Prostate gland (tissue), 2 donors: ENCODE data around the gene PYDC1. TPM values are rescaled to one million over a fixed set of nuclear protein-coding genes. Genes with fewer than 3 reads are reported as not detected.
"Not testable (repeated sequence)": the region's sequence is repeated elsewhere in the genome, so short reads cannot be mapped to it uniquely, and the experiment has no call there.

Source experiments
- DNase-seq: peaks from one replicate; pipeline ENCODE4 v3.0.0-alpha.2; 2019; ENCODE audit warnings: low spot score
- H3K27ac ChIP-seq, 2 donors: fragments of 200-600 bp; sonication (generic); 2 replicates each; pipeline ENCODE4 v1.5.1; 2017 to 2019
- H3K27me3 ChIP-seq: fragments of 200-600 bp; sonication (generic); replicated peaks from 2 replicates; pipeline ENCODE4 v1.5.1; 2019; ENCODE audit not compliant: insufficient read depth
- H3K36me3 ChIP-seq, 2 donors: fragments of 200-600 bp; sonication (generic); 1 replicate in 1 of 2; 2 replicates in 1 of 2; pipeline versions ENCODE4 v1.5.1 to v1.8.1; 2017 to 2019
- H3K4me1 ChIP-seq: fragments of 200-600 bp; sonication (generic); replicated peaks from 2 replicates; pipeline ENCODE4 v1.5.1; 2019
- H3K4me3 ChIP-seq, 2 donors: fragments of 200-600 bp; sonication (generic); 2 replicates each; pipeline ENCODE4 v1.5.1; 2017 to 2019
- H3K9me3 ChIP-seq: fragments of 200-600 bp; sonication (generic); 2 replicates; pipeline ENCODE4 v1.5.1; 2017
- POLR2A ChIP-seq: fragments of 450-650 bp; IDR thresholded peaks from one replicate; pipeline ENCODE4 v1.6.1; 2016; ENCODE audit warnings: antibody characterized with exemption, mild to moderate bottlenecking
- POLR2AphosphoS5 ChIP-seq: sonication (generic); formaldehyde crosslinking; IDR thresholded peaks from one replicate; pipeline ENCODE4 v1.6.1; 2017; ENCODE audit warnings: antibody characterized with exemption
- WGBS: methylation state at CpG from one replicate; pipeline ENCODE4 v1.1.5; 2018; 5-methylcytosine and 5-hydroxymethylcytosine counted together
- intact Hi-C: fragments of 100-400 bp; cut with DNase I; formaldehyde crosslinking; loops from one replicate; pipeline ENCODE4 v1.14.2; 2022
- total RNA-seq, 2 donors: library from RNA; depleted of rRNA; stranded (reverse); fragments of >200 nt; gene quantifications; one replicate each; pipeline ENCODE4 v1.1.0, GENCODE V29; 2016
- TF ChIP-seq, protein P1 (sequence below), 4 experiments: fragments of 200-600 bp in 2 of 4; fragments of 450-650 bp in 2 of 4; sonication (generic) in 2 of 4; IDR thresholded peaks; 1 replicate in 3 of 4; 2 replicates in 1 of 4; pipeline ENCODE4 v1.5.1; 2016 to 2019; ENCODE audit warnings: antibody characterized with exemption in 4 of 4, mild to moderate bottlenecking in 2 of 4, moderate library complexity in 2 of 4

The PYDC1 gene
- total RNA-seq, 2 donors from 2014 or later, result not detected

DNA sequence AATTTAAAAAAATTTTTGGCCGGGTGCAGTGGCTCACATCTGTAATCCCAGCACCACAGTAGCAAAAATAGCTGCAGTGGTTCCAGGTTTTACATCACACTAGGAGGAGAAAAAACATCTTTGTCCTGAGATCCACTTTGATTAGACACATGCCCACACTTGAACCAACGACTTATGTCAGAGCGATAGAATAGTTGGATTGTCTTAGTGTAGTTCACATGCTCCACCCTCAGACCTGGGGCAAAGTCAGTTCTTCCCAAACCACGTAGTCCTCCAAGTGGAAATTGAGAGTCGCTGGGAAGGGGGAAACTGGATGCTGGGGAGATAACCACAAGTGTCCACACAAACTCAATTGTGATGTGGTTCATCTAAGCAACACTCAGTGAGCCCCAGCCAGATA is 31.4 kb upstream of the PYDC1 start:
- Histone ChIP-seq H3K4me3 (no peak overlapping the region), H3K9me3 (no peaks in the 10 kb centered on the region), H3K27ac (no peak overlapping the region), H3K27me3 (no peaks in the 10 kb centered on the region), H3K36me3 (no peaks in the 10 kb centered on the region), H3K4me1 (no peaks in the 10 kb centered on the region)
- DNase-seq, result no peak
- intact Hi-C loops, result no loop called here
- 45% methylated on average over 5 of the region's 5 CpGs for WGBS
- no peak for TF ChIP-seq POLR2AphosphoS5
- TF ChIP-seq, protein P1, sequence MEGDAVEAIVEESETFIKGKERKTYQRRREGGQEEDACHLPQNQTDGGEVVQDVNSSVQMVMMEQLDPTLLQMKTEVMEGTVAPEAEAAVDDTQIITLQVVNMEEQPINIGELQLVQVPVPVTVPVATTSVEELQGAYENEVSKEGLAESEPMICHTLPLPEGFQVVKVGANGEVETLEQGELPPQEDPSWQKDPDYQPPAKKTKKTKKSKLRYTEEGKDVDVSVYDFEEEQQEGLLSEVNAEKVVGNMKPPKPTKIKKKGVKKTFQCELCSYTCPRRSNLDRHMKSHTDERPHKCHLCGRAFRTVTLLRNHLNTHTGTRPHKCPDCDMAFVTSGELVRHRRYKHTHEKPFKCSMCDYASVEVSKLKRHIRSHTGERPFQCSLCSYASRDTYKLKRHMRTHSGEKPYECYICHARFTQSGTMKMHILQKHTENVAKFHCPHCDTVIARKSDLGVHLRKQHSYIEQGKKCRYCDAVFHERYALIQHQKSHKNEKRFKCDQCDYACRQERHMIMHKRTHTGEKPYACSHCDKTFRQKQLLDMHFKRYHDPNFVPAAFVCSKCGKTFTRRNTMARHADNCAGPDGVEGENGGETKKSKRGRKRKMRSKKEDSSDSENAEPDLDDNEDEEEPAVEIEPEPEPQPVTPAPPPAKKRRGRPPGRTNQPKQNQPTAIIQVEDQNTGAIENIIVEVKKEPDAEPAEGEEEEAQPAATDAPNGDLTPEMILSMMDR (IDR thresholded peaks at IDR 0.05), result no peak
- no peak for TF ChIP-seq POLR2A

DNA sequence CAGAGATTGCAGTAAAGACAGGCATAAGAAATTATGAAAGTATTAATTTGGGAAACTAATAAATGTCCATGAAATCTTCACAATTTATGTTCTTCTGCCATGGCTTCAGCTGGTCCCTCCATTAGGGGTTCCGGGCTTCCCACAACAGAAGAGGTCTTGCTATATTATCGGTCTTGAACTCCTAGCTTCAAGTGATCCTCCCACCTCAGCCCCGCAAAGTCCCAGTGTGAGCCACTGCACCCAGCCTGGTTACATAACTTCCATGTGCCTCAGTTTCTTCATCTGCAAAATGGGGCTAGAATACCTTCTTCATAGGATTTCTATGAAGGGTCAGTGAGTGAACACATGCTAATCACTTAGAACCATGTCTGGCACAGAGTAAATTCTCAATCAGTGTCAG is 29.4 kb upstream of the PYDC1 start:
- H3K9me3 ChIP-seq, result no peaks in the 10 kb centered on the region
- H3K4me1 ChIP-seq, result no peaks in the 10 kb centered on the region
- intact Hi-C loops, result no loop called here
- H3K27ac ChIP-seq, result no peak overlapping the region
- TF ChIP-seq POLR2A, result no peak
- TF ChIP-seq POLR2AphosphoS5, result no peak
- TF ChIP-seq, protein P1 (IDR thresholded peaks at IDR 0.05), result no peak
- H3K36me3 ChIP-seq, result no peaks in the 10 kb centered on the region
- no peak overlapping the region for H3K4me3 ChIP-seq
- H3K27me3 ChIP-seq, result no peaks in the 10 kb centered on the region
- DNase-seq, result no peak
- WGBS, result 96% methylated on average over 3 of the region's 3 CpGs

DNA sequence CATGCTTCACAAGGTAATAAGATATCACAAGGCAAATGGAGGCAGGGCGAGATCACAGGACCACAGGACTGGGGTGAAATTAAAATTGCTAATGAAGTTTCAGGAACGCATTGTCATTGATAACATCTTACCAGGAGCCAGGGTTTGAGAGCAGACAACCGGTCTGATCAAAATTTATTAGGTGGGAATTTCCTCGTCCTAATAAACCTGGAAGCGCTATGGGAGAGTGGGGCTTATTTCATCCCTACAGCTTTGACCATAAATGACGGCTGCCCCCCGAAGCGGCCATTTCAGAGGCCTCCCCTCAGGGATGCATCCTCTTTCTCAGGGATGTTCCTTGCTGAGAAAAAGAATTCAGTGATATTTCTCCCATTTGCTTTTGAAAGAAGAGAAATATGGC is 28.7 kb upstream of the PYDC1 start:
- DNase-seq, H3K4me1 ChIP-seq, H3K27ac ChIP-seq, H3K9me3 ChIP-seq, intact Hi-C loops, H3K4me3 ChIP-seq, H3K27me3 ChIP-seq, H3K36me3 ChIP-seq: not testable (repeated sequence)
- WGBS, result 43% methylated on average over 8 of the region's 8 CpGs

DNA sequence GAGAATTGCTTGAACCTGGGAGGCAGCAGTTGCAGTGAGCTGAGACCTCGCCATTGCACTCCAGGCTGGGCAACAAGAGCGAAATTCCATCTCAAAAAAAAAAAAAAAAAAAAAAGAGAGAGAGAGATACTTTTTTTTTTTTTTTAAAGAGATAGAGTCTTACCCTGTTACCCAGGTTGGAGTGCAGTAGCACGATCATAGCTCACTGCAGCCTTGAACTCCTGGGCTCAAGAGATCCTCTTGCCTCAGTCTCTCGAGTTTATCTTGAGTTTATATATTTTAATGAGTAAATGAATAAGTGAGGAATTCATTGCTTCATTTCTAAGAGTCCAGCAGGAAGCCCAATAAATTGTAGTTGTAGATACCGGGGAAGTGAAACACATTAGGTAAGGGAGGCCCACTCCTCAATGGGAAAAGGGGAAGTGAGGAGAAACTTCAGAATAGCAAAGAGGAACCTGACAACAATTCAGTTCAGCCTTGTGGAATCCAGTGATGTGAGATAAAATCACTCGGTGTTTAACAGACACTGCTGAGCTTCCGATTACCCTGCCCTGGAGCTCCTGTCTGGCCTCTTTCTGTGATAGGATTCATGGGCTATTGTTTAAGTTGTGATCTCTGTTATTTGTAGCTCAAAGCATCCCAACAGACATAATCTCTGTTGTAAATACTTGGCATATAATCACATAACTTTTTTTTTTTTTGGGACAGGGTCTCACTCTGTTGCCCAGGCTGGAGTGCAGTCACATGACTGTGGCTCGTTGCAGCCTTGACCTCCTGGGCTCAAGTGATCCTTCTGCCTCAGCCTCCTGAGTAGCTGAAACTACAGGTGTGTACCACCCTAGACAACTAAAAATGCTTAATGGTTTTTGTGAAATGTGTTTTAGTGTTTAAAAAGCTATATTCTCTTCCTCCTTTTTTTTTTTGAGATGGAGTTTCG is 27.1 kb upstream of the PYDC1 start:
- no peaks in the 10 kb centered on the region for H3K9me3 ChIP-seq
- no peaks in the 10 kb centered on the region for H3K36me3 ChIP-seq
- H3K4me3 ChIP-seq, result no peak overlapping the region
- DNase-seq, result no peak
- no peaks in the 10 kb centered on the region for H3K4me1 ChIP-seq
- no peaks in the 10 kb centered on the region for H3K27me3 ChIP-seq
- no peak overlapping the region for H3K27ac ChIP-seq
- WGBS, result 49% methylated on average over 9 of the region's 9 CpGs
- TF ChIP-seq, protein P1 (IDR thresholded peaks at IDR 0.05), result no peak
- TF ChIP-seq POLR2AphosphoS5 (no peak), POLR2A (no peak)
- intact Hi-C loops, result no loop called here

DNA sequence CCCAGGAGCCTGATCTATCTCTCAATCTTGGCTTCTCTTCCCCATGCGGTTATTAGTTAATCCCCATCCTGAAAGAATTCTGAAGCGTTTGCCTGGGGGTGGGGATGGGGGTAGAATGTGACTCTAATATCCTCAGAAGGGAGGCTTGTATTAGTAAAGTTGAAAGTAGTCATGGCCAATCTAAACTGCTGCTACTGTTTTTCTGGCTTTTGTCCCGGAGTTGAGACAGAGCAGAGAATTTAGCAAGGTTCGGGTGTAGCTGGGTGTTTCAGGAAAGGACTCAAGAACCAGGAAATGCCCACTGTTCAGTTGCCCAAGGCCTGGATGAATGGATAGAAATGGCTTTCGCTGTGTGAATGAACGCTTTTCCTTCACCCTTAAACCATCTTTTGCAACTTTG is 25.3 kb upstream of the PYDC1 start:
- DNase-seq, result no peak
- H3K27me3 ChIP-seq, result no peaks in the 10 kb centered on the region
- TF ChIP-seq, protein P1 (IDR thresholded peaks at IDR 0.05), result no peak
- no peak for TF ChIP-seq POLR2AphosphoS5
- no peak for TF ChIP-seq POLR2A
- no peaks in the 10 kb centered on the region for H3K4me1 ChIP-seq
- no peak overlapping the region for H3K27ac ChIP-seq
- intact Hi-C loops, result no loop called here
- H3K4me3 ChIP-seq, result no peak overlapping the region
- no peaks in the 10 kb centered on the region for H3K9me3 ChIP-seq
- H3K36me3 ChIP-seq, result no peaks in the 10 kb centered on the region
- WGBS, result 47% methylated on average over 6 of the region's 6 CpGs
